HepG2 (cell line): ENCODE data around the gene GRB10. TPM values are rescaled to one million over a fixed set of nuclear protein-coding genes. Genes with fewer than 3 reads are reported as not detected.

Experiments
- ATAC-seq: fragments of 200-7000 bp; cut with Tn5 transposase; 3 replicates; pipeline ENCODE4 v1.9.1; 2020; ENCODE audit warnings: mild to moderate bottlenecking, moderate library complexity
- BruUV-seq: library from RNA; stranded (reverse); fragments of 400-500 nt; replicated peaks from 2 replicates; lab custom pipeline; 2021; lab: Mats Ljungman, UMichigan
- CTCF ChIA-PET: fragments of 300-600 bp; formaldehyde crosslinking; extraction: SDS; loops from one replicate; lab custom pipeline; 2021; ENCODE audit warnings: low total read pairs, inconsistent platforms, low intra/inter-chr PET ratio; lab: Yijun Ruan, JAX
- POLR2A ChIA-PET: fragments of 350-600 bp; sonication (Branson Sonifier 250); formaldehyde crosslinking; loops from one replicate; lab custom pipeline; 2020; ENCODE audit warnings: antibody characterized with exemption, inconsistent platforms; lab: Yijun Ruan, JAX
- DNase-seq: peaks from one replicate; pipeline ENCODE4 v3.0.0-alpha.2; 2015; ENCODE audit warnings: low spot score
- FAIRE-seq: peaks from 3 replicates; lab custom pipeline; 2011; peaks lifted over from hg19 to GRCh38; lab: Jason Lieb, UNC
- H2AFZ ChIP-seq: one replicate; pipeline ENCODE4 v1.6.1; 2011; ENCODE audit warnings: low read length, inconsistent platforms
- H3K27ac ChIP-seq: fragments of 300-600 bp; 3 replicates; pipeline ENCODE4 v1.8.0; 2011; ENCODE audit warnings: mixed run types, mild to moderate bottlenecking, mixed read lengths, low read length, inconsistent platforms; ENCODE audit not compliant: insufficient read depth; ENCODE audit errors: extremely low read length
- H3K27me3 ChIP-seq, 2 experiments: fragments of 200-600 bp in 1 of 2; 2 replicates in 1 of 2; 3 replicates in 1 of 2; pipeline versions ENCODE4 v1.6.0 to v1.8.0; 2011; ENCODE audit warnings: low read length in 2 of 2, mild to moderate bottlenecking in 2 of 2, moderate library complexity in 2 of 2, inconsistent platforms in 1 of 2; ENCODE audit not compliant: insufficient read depth in 2 of 2, control insufficient read depth in 1 of 2
- H3K36me3 ChIP-seq, 2 experiments: fragments of 200-600 bp in 1 of 2; replicated peaks in 1 of 2; 2 replicates in 1 of 2; 3 replicates in 1 of 2; pipeline versions ENCODE4 v1.5.1 to v1.8.0; 2011; ENCODE audit warnings: low read length in 2 of 2, inconsistent platforms in 1 of 2; ENCODE audit not compliant: insufficient read depth in 2 of 2, control insufficient read depth in 1 of 2
- H3K4me1 ChIP-seq: 2 replicates; pipeline ENCODE4 v1.5.1; 2012; ENCODE audit warnings: low read length, inconsistent platforms; ENCODE audit not compliant: insufficient read depth
- H3K4me2 ChIP-seq: 2 replicates; pipeline ENCODE4 v1.6.0; 2011; ENCODE audit warnings: low read depth, low read length, inconsistent platforms
- H3K4me3 ChIP-seq, 3 experiments: fragments of 200-600 bp in 1 of 3; sonication (generic), shearing (Covaris generic) in 1 of 3; replicated peaks in 1 of 3; 2 replicates each; pipeline ENCODE4 v1.5.1; 2011 to 2016; ENCODE audit warnings: low read length in 3 of 3, inconsistent platforms in 2 of 3, low read depth in 2 of 3, mild to moderate bottlenecking in 2 of 3, control low read depth in 1 of 3, mixed read lengths in 1 of 3; ENCODE audit not compliant: insufficient read depth in 1 of 3
- H3K79me2 ChIP-seq: one replicate; pipeline ENCODE4 v1.6.1; 2011; ENCODE audit warnings: low read length, inconsistent platforms; ENCODE audit not compliant: insufficient read depth
- H3K9ac ChIP-seq: 2 replicates; pipeline ENCODE4 v1.6.0; 2011; ENCODE audit warnings: mild to moderate bottlenecking, low read depth, low read length, inconsistent platforms; ENCODE audit not compliant: insufficient read depth
- H3K9me3 ChIP-seq: 2 replicates; pipeline ENCODE4 v1.5.1; 2012; ENCODE audit warnings: mild to moderate bottlenecking, low read length
- H4K20me1 ChIP-seq: 2 replicates; pipeline ENCODE4 v1.6.0; 2011; ENCODE audit warnings: inconsistent platforms, mild to moderate bottlenecking, low read length, moderate library complexity; ENCODE audit not compliant: insufficient read depth
- NCOA1 ChIP-seq: sonication (generic); formaldehyde crosslinking; IDR thresholded peaks from 2 replicates; pipeline ENCODE4 v1.9.0; 2021; ENCODE audit warnings: missing genetic modification reagents
- YEATS4 ChIP-seq: sonication (generic); formaldehyde crosslinking; IDR thresholded peaks from 2 replicates; pipeline ENCODE4 v1.4.0; 2020; ENCODE audit warnings: missing genetic modification reagents, borderline replicate concordance
- ZNF138 ChIP-seq: sonication (generic); formaldehyde crosslinking; IDR thresholded peaks from 2 replicates; pipeline ENCODE4 v1.5.0; 2020; ENCODE audit warnings: mild to moderate bottlenecking, low read depth, missing genetic modification reagents
- ZNF260 ChIP-seq: sonication (generic); formaldehyde crosslinking; IDR thresholded peaks from 2 replicates; pipeline ENCODE4 v1.4.0; 2020; ENCODE audit warnings: missing genetic modification reagents, low read depth, mild to moderate bottlenecking, borderline replicate concordance
- ZNF3 ChIP-seq: IDR thresholded peaks from 2 replicates; pipeline ENCODE4 v1.7.0; 2017; ENCODE audit warnings: inconsistent platforms
- ZNF546 ChIP-seq: sonication (generic); formaldehyde crosslinking; conservative IDR thresholded peaks from 2 replicates; pipeline ENCODE4 v1.8.1; 2023; ENCODE audit warnings: mild to moderate bottlenecking, missing genetic modification reagents
- ZNF563 ChIP-seq: sonication (generic); formaldehyde crosslinking; IDR thresholded peaks from 2 replicates; pipeline ENCODE4 v1.8.0; 2022; ENCODE audit warnings: mild to moderate bottlenecking, moderate library complexity, missing genetic modification reagents
- ZNF781 ChIP-seq: sonication (generic); formaldehyde crosslinking; IDR thresholded peaks from 2 replicates; pipeline ENCODE4 v1.5.1; 2020; ENCODE audit warnings: borderline replicate concordance, mild to moderate bottlenecking, missing genetic modification reagents; ENCODE audit errors: not compliant biosample characterization
- WGBS: methylation state at CpG from one replicate; pipeline ENCODE4 v1.1.6; 2017; ENCODE audit warnings: low lambda C conversion rate; 5-methylcytosine and 5-hydroxymethylcytosine counted together
- in situ Hi-C: cut with HindIII; loops from 2 replicates; pipeline ENCODE4 v1.10.0; 2017; ENCODE audit warnings: low pct_unique_long_range_greater_than_20kb; ENCODE audit not compliant: extremely low pct_ligation_motif_present
- intact Hi-C: fragments of 100-400 bp; cut with micrococcal nuclease; formaldehyde crosslinking; loops from one replicate; pipeline ENCODE4 v1.10.0; 2022; ENCODE audit not compliant: unreplicated experiment
- polyA plus RNA-seq, 8 experiments: library from polyadenylated mRNA; depleted of rRNA in 3 of 8; stranded (reverse) in 7 of 8; unstranded in 1 of 8; fragments of >200 nt; fragmentation: Illumina TruSeq in 4 of 8; extraction: Trizol in 4 of 8; gene quantifications; 2 replicates each; pipeline versions ENCODE4 v1.2.1 to v1.2.3, GENCODE V29; 2011 to 2016; ENCODE audit warnings: low read depth in 4 of 8, missing spikeins in 1 of 8, mixed read lengths in 1 of 8; ENCODE audit not compliant: insufficient read depth in 1 of 8
- total RNA-seq, 5 experiments: library from RNA; depleted of rRNA; stranded (reverse); fragments of >200 nt; fragmentation: Illumina TruSeq; extraction: Trizol; gene quantifications; 2 replicates each; pipeline ENCODE4 v1.2.3, GENCODE V29; 2016; ENCODE audit warnings: low read depth in 1 of 5
- TF ChIP-seq, protein P1 (sequence below): sonication (generic); formaldehyde crosslinking; IDR thresholded peaks from 2 replicates; pipeline ENCODE4 v1.8.0; 2022; ENCODE audit warnings: mild to moderate bottlenecking, missing genetic modification reagents; ENCODE audit not compliant: insufficient replicate concordance
- TF ChIP-seq, protein P2 (sequence below), 2 experiments: sonication (generic) in 1 of 2; formaldehyde crosslinking in 1 of 2; IDR thresholded peaks; 2 replicates each; pipeline versions ENCODE4 v1.6.1 to v1.9.0; 2014 to 2022; ENCODE audit warnings: antibody characterized with exemption in 1 of 2, borderline replicate concordance in 1 of 2, inconsistent platforms in 1 of 2, low read depth in 1 of 2, missing genetic modification reagents in 1 of 2

Gene GRB10
- total and polyA plus RNA-seq, 2 of the 13 experiments (the other 11 are each of a cell fraction or from before 2014, with no cell fraction given), result 4.0 to 6.8 TPM

DNA sequence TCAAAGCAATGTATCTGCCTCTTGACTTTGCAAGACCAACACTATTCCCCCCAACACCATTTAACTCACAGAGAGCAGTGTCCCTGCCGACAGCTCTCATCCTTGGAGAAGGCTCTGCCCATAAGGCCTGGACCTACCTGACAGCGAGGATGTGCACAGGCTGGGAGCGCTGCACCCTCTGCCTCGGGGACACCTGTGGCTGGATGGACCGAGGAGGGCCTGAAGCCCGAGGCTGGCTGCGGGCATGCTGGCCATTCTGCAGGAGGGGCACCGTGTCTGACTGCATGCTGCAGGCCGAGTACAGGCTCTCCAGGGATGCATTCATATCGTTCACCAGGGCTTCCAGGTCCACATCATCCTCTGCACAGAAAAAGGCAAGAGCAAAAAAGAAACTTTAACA is 108.4 kb downstream of the GRB10 start:
- no peak for ATAC-seq
- H3K27me3 ChIP-seq, result no peaks in the 10 kb centered on the region
- in situ Hi-C loops (no loop called here), intact Hi-C loops (no loop called here)
- ChIA-PET CTCF (no interaction called here), POLR2A (no interaction called here)
- no peak for DNase-seq
- no peak overlapping the region for H2AFZ ChIP-seq
- H3K27ac ChIP-seq, result no peak overlapping the region
- no peak for TF ChIP-seq ZNF546
- no peak for TF ChIP-seq ZNF781 (CRISPR knock-in tag)
- TF ChIP-seq, protein P1, sequence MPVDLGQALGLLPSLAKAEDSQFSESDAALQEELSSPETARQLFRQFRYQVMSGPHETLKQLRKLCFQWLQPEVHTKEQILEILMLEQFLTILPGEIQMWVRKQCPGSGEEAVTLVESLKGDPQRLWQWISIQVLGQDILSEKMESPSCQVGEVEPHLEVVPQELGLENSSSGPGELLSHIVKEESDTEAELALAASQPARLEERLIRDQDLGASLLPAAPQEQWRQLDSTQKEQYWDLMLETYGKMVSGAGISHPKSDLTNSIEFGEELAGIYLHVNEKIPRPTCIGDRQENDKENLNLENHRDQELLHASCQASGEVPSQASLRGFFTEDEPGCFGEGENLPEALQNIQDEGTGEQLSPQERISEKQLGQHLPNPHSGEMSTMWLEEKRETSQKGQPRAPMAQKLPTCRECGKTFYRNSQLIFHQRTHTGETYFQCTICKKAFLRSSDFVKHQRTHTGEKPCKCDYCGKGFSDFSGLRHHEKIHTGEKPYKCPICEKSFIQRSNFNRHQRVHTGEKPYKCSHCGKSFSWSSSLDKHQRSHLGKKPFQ, result no peak
- no peak for TF ChIP-seq ZNF260 (CRISPR knock-in tag)
- WGBS, result 81% methylated on average over 8 of the region's 10 CpGs
- BruUV-seq, result no TSS peak
- no peak overlapping the region for H3K9ac ChIP-seq
- peaks cover 30% of the 10 kb centered on the region for H3K4me1 ChIP-seq
- no peak for FAIRE-seq
- no peaks in the 10 kb centered on the region for H4K20me1 ChIP-seq
- H3K4me3 ChIP-seq, result no peak overlapping the region
- H3K36me3 ChIP-seq, result no peaks in the 10 kb centered on the region
- H3K9me3 ChIP-seq, result no peaks in the 10 kb centered on the region
- H3K79me2 ChIP-seq, result no peaks in the 10 kb centered on the region
- no peak overlapping the region for H3K4me2 ChIP-seq

DNA sequence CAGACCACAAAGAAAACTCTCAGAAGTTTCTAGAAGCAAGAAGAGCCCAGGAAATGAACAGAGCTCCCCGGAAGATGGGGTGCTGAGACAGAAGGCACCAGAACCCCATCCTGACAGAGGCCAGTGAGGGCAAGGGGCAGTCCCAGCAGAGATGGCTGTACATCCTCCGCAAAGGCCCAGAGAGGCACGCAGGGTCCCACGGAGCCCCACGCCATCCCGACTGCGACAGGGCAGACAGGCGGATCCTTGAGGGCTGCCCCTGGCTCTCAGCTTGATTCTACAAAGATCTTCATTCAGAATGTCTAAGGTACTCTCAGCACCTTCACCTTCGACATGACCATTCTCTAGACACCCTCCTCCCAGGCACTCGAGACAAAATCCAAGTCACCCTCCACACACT is 109.6 kb downstream of the GRB10 start:
- CTCF ChIA-PET, result no interaction called here
- FAIRE-seq (no peak), ATAC-seq (no peak), DNase-seq (no peak)
- Histone ChIP-seq H3K36me3 (no peaks in the 10 kb centered on the region), H3K9me3 (no peaks in the 10 kb centered on the region), H2AFZ (no peak overlapping the region), H4K20me1 (no peaks in the 10 kb centered on the region), H3K4me1 (peaks cover 18% of the 10 kb centered on the region), H3K9ac (no peak overlapping the region), H3K27ac (no peak overlapping the region), H3K27me3 (no peaks in the 10 kb centered on the region), H3K79me2 (no peaks in the 10 kb centered on the region), H3K4me3 (no peak overlapping the region), H3K4me2 (no peak overlapping the region)
- 73% methylated on average over 4 of the region's 10 CpGs for WGBS
- in situ Hi-C loops (no loop called here), intact Hi-C loops (no loop called here)
- POLR2A ChIA-PET, result no interaction called here
- BruUV-seq, result no TSS peak
- TF ChIP-seq ZNF563 (CRISPR knock-in tag) (no peak), ZNF138 (CRISPR knock-in tag) (no peak), ZNF3 (no peak), NCOA1 (no peak), YEATS4 (CRISPR knock-in tag) (no peak)
- TF ChIP-seq, protein P2, sequence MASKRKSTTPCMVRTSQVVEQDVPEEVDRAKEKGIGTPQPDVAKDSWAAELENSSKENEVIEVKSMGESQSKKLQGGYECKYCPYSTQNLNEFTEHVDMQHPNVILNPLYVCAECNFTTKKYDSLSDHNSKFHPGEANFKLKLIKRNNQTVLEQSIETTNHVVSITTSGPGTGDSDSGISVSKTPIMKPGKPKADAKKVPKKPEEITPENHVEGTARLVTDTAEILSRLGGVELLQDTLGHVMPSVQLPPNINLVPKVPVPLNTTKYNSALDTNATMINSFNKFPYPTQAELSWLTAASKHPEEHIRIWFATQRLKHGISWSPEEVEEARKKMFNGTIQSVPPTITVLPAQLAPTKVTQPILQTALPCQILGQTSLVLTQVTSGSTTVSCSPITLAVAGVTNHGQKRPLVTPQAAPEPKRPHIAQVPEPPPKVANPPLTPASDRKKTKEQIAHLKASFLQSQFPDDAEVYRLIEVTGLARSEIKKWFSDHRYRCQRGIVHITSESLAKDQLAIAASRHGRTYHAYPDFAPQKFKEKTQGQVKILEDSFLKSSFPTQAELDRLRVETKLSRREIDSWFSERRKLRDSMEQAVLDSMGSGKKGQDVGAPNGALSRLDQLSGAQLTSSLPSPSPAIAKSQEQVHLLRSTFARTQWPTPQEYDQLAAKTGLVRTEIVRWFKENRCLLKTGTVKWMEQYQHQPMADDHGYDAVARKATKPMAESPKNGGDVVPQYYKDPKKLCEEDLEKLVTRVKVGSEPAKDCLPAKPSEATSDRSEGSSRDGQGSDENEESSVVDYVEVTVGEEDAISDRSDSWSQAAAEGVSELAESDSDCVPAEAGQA (IDR thresholded peaks at IDR 0.05; ENCODE audit: low read depth), result no peak
- TF ChIP-seq, protein P2 (CRISPR knock-in tag; IDR thresholded peaks at IDR 0.05; ENCODE audit: borderline replicate concordance), result no peak
